ENCODE measurements around the gene PPTC7.

GRCh38 chr12:110532644-110533043, 50.5 kb downstream of the PPTC7 start:
- TF ChIP-seq POLR2AphosphoS5 (IDR thresholded peaks at IDR 0.05) (no peak), POLR2A (IDR thresholded peaks at IDR 0.05) (no peak), CTCF (IDR thresholded peaks at IDR 0.05) (no peak), EP300 (IDR thresholded peaks at IDR 0.05; ENCODE audit: low read depth) (no peak)

All from transverse colon (tissue), 4 donors.